ENCODE measurements around the gene RGL2. TPM values are rescaled to one million over a fixed set of nuclear protein-coding genes. Genes with fewer than 3 reads are reported as not detected.

RGL2 gene
- total and polyA plus RNA-seq, 2 of the 4 experiments (the other 2 are of a cell fraction) = 4.1 to 26.9 TPM

GRCh38 chr6:33335916-33336315, 37.2 kb upstream of the RGL2 start:
- Histone ChIP-seq H4K91ac (ENCODE audit: insufficient read depth, low read depth, low read length) (no peak overlapping the region), H3K4ac (ENCODE audit: low read depth, low read length) (no peak overlapping the region), H4K8ac (ENCODE audit: low read depth in 2 of 2, low read length in 2 of 2) (no peak overlapping the region), H4K5ac (ENCODE audit: low read depth, low read length) (no peak overlapping the region), H2AK5ac (ENCODE audit: low read depth, low read length) (no peak overlapping the region), H3K36me3 (ENCODE audit: control insufficient read depth, insufficient read depth, low read length) (no peaks in the 10 kb centered on the region), H3K4me1 (ENCODE audit: control insufficient read depth, insufficient read depth, low read length) (no peaks in the 10 kb centered on the region), H2BK120ac (ENCODE audit: low read depth, low read length) (no peak overlapping the region), H3K18ac (ENCODE audit: low read depth, low read length) (no peak overlapping the region), H3K9me1 (ENCODE audit: insufficient read depth, low read length) (no peaks in the 10 kb centered on the region), H2AK9ac (replicated peaks; ENCODE audit: low read depth, low read length, poor library complexity) (no peak overlapping the region), H3K56ac (ENCODE audit: extremely low read depth, insufficient read depth, low read length) (no peak overlapping the region), H3K9me3 (ENCODE audit: control insufficient read depth, insufficient read depth, low read length) (no peaks in the 10 kb centered on the region), H3K14ac (replicated peaks; ENCODE audit: low read depth, low read length) (no peak overlapping the region), H3K4me2 (ENCODE audit: low read depth, low read length) (no peak overlapping the region), H3K23ac (ENCODE audit: low read depth, low read length) (no peak overlapping the region), H2BK5ac (ENCODE audit: low read depth, low read length, poor library complexity, severe bottlenecking) (no peak overlapping the region), H3K9ac (ENCODE audit: low read depth, low read length) (no peak overlapping the region), H2BK20ac (ENCODE audit: low read depth, low read length) (no peak overlapping the region), H2BK15ac (ENCODE audit: low read depth, low read length) (no peak overlapping the region), H3K4me3 (ENCODE audit: insufficient read depth, low read depth, low read length) (no peak overlapping the region), H3K27me3 (ENCODE audit: control insufficient read depth, insufficient read depth, low read length) (peaks cover 3% of the 10 kb centered on the region), H2AFZ (replicated peaks; ENCODE audit: low read length, poor library complexity) (no peak overlapping the region), H3K27ac (ENCODE audit: insufficient read depth, low read length) (no peak overlapping the region), H3K79me1 (ENCODE audit: low read depth in 1 of 2, low read length in 2 of 2) (no peaks in the 10 kb centered on the region), H4K20me1 (ENCODE audit: insufficient read depth, low read length) (no peaks in the 10 kb centered on the region)
- no peak for TF ChIP-seq BHLHE40 (IDR thresholded peaks at IDR 0.05; ENCODE audit: low read depth, low read length)
- TF ChIP-seq RCOR1 (IDR thresholded peaks at IDR 0.05; ENCODE audit: insufficient replicate concordance, low read length) = no peak
- no peak for TF ChIP-seq ELK1 (IDR thresholded peaks at IDR 0.05; ENCODE audit: borderline replicate concordance, low read depth, low read length)
- intact Hi-C loops (cut with micrococcal nuclease) (no loop called here), in situ Hi-C loops (cut with MboI; ENCODE audit: low sequenced_read_pairs) (no loop called here), dilution Hi-C loops (cut with HindIII; ENCODE audit: low sequenced_read_pairs, unreplicated experiment) (no loop called here)
- CTCF ChIA-PET = interaction anchor here (1.0 kb wide), 1 partner anchor 55 kb away, joined by 3 read pairs; no protein-coding TSS in a partner anchor
- no TSS peak for BruUV-seq (replicated peaks)
- no CpG with 5 or more reads among the region's 4 CpGs for WGBS, 2 experiments (ENCODE audit: extremely low coverage in 2 of 2, insufficient read length in 1 of 2)
- DNase-seq (no peak), ATAC-seq (ENCODE audit: low read depth) (no peak)
- POLR2A ChIA-PET (ENCODE audit: unreplicated experiment) = no interaction called here

Measured in IMR-90 (cell line).